Fibroblast of skin of back (primary cell): Measurements from ENCODE around the gene DENND4B.
A peak's percentile ranks its signal among the peaks of the same experiment; 100 is the strongest.
"Not testable (repeated sequence)": the region's sequence is repeated elsewhere in the genome, so short reads cannot be mapped to it uniquely, and the experiment has no call there.

ENCODE experiments used
- DNase-seq: peaks from one replicate; pipeline ENCODE4 v3.0.0-alpha.2; 2013

DENND4B gene

DNA sequence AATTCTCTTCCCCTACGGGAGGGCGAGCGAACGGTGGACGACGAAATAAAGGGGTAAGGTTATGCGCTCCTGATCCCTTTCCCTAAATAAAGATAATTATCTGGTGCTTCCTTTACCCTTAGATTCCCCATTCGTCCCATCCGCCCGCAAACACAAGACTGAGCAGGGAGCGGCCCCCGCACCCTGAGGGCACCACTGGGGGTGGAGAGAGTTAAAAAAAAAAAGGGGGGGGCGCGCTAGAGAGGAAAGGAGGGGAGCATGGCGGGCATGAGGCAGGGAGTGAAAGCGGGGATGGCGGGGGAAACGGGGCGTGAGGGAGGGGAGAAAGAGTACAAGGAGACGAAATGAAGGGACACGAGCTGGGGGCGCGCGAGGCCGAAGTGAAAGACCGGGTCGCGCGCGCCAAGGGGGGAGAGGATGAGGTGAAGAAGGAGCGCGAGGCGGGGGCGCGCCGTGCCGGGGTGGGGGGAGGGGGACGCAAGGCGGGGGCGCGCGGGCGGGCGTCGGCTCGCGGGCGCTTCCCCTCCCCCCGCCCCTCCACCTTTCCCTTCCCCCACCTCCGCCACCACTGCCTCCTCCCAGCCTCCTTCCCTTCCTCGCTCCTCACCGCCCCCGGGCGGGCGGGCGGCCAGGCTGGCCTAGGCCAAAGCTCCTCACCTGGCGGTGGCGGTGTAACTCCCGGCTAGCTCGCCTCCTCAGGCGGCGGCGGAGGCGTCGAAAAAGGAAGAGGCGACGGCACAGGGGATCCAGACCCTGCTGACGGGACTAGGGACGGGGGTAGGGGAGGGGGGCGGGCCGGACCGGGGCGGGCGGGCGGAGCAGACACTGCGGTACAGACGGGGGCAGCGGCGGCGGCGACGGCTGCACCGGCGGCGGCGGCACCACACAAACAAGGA, 24.2 kb downstream of the DENND4B start:
- peak; percentile 22 for DNase-seq

- DNase-seq, result no peak
Observed at GRCh38 chr1:153921803-153922075, 24.8 kb downstream of the DENND4B start.

DNA sequence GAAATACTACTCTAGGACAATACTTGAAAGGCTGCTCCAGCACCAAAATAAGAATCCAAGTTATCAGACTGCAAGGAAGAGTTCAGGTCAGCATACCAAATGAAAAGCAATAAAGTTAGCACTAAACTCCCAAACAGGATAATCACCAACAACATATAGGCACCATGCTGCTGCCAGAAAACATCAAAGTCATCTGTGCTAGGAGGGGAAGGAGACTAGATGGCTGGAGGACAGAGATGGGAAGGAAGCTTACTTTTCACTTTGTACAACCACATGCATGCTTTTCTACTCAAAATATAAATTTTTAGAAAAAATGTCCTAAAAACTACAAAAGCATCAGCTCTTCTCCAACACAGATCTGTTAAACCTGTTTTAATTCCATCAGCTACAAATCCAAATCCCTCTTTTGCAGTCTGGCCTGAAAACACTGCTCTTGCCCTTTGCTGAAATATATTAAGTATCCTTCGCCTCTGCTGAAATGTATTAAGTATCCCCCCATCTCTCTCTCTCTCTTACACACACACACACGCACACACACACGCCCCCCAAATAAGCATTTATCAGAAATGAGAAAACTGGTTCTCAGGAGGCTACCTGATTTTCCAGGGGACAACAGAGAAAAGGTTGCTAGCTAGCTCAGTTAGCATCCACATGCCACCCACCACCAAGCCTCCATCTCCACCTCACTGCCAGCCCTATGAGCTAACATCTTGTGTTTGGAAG, 25.3 kb downstream of the DENND4B start:
- DNase-seq, result no peak

- no peak for DNase-seq
Observed at GRCh38 chr1:153919876-153920852, 26.4 kb downstream of the DENND4B start.

GRCh38 chr1:153916297-153916696, 30.2 kb downstream of the DENND4B start:
- DNase-seq, result no peak

DNA sequence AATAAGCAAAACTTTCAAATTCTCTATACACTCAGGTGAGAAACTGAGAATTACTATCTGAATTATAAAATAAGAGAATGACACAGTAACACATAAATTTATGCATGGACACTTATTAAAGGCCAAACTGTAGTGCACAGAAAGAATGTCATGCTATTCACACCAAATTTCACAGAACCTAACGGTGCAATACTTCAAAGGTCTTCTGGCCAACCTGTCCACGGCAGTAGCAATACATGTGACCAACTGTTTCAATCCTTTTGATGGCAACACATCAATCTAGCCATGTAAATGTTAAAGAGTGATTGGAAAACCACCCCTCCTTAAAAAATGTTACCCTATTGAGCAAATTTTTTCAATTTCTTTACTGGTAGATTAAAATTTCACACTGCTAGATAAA, 34.2 kb downstream of the DENND4B start:
- DNase-seq, result no peak

GRCh38 chr1:153910560-153910959, 36.0 kb downstream of the DENND4B start:
- not testable (repeated sequence) for DNase-seq

GRCh38 chr1:153908071-153908470, 38.4 kb downstream of the DENND4B start:
- DNase-seq, result no peak

- DNase-seq, result no peak
Observed at GRCh38 chr1:153907134-153907533, 39.4 kb downstream of the DENND4B start.

DNA sequence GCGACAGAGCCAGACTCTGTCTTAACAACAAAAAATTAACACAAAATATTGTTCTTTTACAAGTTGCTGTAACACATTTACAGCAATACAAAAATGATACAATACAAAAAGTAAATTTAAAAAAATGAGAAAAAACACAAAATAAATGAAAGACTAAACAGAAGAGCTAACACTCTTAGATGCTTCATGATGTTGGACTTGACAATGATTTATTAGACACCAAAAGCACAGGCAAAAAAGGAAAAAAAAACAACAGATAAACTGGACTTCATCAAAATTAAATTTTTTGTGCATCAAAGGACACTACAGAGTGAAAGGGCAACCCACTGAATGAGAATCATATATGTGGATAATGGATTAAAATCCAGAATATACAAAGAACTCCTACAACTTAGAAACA, 40.1 kb downstream of the DENND4B start:
- no peak for DNase-seq

DNA sequence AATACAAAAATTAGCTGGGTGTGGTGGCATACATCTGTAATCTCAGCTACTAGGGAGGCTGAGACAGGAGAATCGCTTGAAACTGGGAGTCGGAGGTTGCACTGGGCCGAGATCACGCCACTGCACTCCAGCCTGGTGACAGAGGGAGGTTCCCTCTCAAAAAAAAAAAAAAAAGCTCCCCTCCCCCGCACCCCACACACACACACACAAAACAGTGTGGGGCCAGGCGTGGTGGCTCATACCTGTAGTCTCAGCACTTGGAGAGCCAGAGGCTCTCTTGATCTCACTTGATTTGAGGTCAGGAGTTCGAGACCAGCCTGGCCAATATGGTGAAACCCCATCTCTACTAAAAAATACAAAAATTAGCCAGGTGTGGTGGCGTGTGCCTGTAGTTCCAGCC, 40.6 kb downstream of the DENND4B start:
- not testable (repeated sequence) for DNase-seq

DNA sequence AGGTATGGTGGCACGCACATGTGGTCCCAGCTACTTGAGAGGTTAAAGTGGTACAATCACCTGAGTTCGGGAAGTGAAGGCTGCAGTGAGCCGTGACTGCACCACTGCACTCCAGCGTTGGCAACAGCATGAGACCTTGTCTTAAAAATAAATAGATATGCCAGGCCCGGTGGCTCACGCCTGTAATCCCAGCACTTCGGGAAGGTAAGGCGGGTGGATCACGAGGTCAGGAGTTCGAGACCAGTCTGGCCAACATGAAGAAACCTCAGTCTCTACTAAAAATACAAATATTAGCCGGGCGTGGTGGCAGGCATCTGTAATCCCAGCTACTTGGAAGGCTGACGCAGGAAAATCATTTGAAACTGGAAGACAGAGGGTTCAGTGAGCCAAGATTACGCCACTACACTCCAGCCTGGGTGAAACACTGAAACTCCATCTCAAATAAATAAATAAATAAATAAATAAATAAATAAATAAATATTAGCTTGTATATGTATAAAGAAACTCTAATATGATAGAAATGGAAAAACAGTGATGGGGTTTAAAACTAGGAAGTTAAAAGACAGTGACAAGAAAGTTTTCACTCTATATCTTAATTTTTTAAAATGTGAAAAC, 42.6 kb downstream of the DENND4B start:
- DNase-seq, result no peak

DNA sequence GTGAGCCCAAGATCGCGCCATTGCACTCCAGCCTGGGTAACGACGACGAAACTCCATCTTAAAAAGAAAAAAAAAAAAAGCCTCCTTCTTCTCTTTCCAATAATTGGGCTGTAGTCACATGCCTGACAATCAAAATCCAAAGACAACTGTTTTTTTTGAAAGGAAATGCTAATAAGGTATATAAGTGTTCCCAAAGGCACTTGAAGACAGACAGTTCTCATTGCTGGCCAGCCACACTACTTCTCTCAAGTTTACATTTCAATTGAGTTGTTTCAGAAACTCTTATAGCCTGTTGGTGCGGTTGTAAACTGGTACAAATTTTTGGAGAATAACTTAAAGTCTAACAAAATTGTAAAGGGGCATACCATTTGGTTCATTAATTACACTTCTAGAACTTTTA, 47.0 kb downstream of the DENND4B start:
- no peak for DNase-seq

DNA sequence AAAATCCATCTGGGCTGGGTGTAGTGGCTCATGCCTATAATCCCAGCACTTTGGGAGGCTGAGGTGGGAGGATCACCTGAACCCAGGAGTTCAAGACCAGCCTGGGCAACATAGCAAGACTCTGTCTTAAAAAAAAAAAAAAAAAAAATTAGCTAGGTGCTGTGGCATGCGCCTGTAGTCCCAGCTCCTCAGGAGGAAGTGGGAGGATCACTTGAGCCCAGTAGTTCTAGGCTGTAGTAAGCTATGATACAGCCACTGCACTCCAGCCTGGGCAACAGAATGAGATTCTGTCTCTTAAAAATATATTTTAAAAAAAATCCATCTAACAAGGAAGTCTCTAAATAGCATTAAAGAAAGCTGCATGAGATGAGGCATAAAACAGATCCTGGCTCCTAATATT, 50.7 kb downstream of the DENND4B start:
- DNase-seq, result not testable (repeated sequence)

DNA sequence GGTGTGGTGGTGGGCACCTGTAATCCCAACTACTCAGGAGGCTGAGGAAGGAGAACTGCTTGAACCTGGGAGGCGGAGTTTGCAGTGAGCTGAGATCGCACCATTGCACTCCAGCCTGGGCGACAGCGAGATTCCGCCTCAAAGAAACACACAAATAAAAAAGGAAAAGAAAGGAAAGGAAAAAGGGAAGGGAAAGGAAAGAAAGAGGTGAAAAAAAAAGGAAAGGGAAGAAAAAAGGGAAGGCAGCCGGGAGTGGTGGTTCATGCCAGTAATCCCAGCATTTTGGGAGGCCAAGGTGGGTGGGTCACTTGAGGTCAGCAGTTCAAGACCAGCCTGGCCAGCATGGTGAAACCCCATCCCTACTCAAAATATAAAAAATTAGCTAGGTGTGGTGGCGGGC, 55.5 kb downstream of the DENND4B start:
- not testable (repeated sequence) for DNase-seq

- no peak for DNase-seq
Observed at GRCh38 chr1:153888533-153888932, 58.0 kb downstream of the DENND4B start.

- no peak for DNase-seq
Observed at GRCh38 chr1:153886127-153886526, 60.4 kb downstream of the DENND4B start.

DNA sequence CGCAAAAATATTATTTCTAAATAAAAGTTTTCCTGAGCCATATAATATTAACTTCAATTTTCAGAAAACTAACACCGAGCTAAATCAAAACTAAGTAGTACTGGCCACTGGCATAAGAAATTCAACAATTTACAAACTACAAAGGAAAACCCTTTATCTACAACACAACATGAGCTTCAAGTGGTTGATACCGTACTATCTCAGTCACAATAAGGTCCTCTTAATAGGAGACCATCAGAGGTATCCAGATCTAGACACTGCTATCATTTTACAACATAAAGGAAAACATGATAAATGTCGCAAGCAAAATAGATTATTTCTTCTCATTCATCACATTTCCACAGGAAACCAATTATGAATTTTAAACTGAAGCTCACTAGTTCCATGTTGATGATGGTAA, 63.3 kb downstream of the DENND4B start:
- DNase-seq, result no peak

DNA sequence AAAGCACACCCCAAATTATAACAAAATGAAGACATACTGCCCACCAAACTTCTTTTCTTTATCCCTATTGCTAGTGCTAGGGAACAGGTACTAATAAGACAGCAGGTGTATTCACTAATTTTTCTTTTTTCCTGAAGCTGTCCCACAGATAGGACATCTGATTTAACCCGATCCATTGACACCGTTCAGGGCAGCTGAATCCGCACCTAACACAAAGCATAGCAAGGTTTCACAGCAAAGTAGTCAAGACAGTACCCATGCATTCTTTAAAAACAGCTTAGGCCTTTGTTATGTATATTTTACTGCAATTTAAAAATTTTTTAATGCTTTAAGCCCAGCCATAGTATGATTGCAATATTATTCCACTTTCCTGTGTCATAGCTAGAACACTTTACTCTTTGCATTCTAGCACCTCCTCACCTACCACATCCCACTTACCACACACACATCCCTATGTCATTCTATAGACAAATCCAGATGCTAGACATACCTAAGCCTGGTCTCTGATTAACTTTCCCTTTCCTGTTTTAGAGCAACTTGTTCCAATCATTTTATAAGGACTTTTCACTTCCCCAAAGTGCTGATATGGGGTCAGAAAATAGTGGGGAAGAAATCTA, 64.1 kb downstream of the DENND4B start:
- no peak for DNase-seq

DNA sequence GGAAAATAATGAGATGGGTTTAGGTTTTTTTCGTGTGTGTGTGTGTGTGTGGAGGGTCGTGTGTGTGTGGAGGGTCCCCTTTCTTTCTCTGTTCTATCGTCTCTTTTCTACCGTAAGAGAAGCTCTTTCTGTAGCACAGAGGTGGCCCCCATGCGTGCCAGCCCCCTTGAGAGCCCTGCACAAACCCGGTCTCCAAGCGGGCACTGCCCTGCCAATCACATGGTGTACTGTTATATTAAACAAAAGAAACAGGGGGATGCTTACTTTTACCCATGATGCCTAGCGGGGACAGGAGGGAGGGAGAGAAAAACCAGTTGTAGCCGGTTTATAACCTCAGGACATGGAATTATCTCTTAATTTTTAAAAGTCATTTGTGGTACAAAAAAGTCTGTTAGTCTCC, 64.8 kb downstream of the DENND4B start:
- peak; percentile 54 for DNase-seq

- DNase-seq, result peak; percentile 93
Observed at GRCh38 chr1:153880962-153881361, 65.6 kb downstream of the DENND4B start.

GRCh38 chr1:153880024-153880423, 66.5 kb downstream of the DENND4B start:
- no peak for DNase-seq
